Measurements from ENCODE around the gene SMARCD1.

Gene SMARCD1

GRCh38 chr12:50057896-50058670 is 27.1 kb upstream of the SMARCD1 start:
- no peak for DNase-seq

- DNase-seq = no peak
Observed at GRCh38 chr12:50058743-50059312, 26.3 kb upstream of the SMARCD1 start.

DNA sequence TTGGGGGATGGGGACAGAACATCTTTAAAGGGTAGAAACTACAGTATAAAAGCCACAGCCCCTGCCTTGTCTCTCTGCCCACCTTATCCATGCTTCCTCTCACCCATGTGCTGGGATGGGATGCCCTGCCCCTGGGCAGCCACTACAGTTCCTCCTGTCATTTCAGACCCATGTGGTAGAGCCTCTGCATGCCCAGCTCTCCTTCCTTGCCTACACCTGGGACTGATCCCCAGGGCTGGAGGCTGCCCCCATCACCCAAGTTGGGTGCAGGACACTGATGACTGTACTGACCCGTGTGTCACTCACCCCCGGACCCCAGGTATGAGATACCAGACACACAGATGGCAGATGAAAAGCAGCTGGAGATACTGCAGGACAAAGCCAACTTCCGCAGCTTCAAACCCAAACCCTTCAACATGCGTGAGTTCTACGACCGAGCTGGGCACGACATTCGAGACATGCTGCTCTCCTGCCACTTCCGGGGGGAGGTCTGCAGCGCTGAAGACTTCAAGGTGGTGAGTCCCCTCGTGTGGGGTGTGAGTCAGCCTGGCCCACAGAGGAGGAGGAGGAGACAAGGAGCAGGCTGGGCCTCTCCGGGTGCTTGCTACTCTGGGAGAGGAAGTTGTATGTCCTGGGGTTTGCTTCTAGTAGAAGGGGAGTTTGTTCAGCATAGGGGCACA is 25.6 kb upstream of the SMARCD1 start:
- peak; percentile 21 for DNase-seq

- no peak for DNase-seq
Observed at GRCh38 chr12:50060120-50060468, 25.0 kb upstream of the SMARCD1 start.

GRCh38 chr12:50061171-50061570 is 24.0 kb upstream of the SMARCD1 start:
- DNase-seq = no peak

DNA sequence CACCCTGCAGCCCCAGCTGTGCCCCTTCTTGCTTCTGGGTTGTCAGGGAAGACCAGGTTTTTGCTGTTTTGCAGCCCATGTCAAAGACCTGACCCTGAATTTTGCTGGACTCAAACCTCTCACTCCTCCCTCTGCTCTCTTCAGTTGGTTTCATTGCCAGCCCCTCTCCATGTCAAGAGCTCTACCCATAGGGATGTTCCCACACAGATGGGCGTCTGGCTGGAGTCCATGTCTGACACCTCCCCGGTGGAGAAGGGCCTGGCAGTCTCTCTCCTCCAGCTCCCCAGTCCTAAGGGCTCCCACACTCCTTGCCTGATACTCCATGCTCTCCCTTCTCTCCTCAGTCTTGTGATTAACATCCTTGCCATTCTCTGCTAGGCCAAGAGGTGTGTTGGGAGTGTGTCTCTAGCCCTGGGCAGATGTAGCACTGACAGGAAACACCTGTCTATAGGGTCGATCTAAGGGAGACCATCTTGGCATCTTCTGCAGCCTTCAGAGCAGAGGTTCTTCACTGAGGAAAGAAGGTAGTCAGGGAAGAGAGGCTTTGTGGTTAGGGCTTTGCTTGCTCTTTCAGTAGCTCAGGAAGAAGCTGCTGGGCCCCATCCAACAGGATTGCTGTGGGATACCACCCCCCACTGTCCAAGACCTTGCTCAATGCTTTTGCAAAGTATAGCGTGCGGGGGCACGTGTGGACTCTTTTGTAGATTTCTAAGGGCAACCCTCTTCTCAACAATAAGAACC is 23.0 kb upstream of the SMARCD1 start:
- no peak for DNase-seq

- no peak for DNase-seq
Observed at GRCh38 chr12:50062728-50063460, 22.2 kb upstream of the SMARCD1 start.

GRCh38 chr12:50065726-50066310 is 19.3 kb upstream of the SMARCD1 start:
- peak; percentile 58 for DNase-seq

DNA sequence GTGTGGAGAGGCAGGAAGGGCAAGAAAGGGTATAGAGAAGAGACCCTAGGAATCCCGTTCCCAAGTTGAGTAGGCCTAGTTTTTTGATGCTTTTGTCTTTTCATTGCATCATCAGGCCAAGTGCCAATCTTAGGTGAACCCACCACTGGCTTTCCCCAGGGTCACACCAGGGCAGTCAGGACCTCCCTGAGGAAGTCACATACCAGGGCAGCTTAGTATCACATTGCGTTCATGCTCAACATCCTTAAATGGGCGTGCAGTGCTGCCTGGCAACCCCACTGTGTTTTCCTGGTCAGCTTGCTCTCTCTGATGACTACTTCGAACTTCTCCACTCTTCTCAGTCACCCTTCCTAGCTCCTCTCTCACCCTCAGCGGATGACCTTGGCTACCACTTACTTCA is 18.7 kb upstream of the SMARCD1 start:
- peak; percentile 95 for DNase-seq

DNA sequence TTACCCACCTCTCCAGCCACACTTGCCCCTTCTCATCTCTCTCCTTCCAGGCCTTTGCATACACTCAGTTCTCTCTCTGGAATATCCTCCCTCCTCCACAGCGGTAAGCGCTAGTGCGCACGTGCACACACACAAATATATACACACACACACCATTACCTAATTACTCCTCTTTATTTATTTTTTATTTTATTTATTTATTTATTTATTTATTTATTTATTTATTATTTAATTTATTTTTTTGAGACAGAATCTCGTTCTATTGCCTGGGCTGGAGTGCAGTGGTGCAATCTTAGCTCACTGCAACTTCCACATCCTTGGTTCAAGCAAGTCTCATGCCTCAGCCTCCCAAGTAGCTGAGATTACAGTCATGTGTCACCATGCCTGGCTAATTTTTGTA is 16.1 kb upstream of the SMARCD1 start:
- no peak for DNase-seq

DNA sequence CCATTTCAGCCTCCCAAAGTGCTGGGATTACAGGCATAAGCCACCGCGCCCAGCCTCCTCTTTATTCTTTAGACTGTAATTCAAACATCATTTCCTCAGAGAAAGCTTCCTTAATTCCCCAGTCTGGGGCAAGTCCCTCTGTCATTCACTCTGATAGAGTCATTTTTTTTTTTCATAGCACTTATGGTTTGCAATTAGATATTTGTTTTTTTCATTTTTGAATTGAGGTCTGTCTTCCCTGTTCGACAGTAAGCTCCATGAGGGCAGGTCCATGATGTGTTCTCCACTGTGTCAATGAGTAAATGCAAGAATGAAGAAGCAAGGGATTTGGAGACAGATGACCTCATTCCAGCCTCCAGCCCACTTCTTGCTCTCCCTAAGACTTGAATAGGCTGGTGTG is 15.6 kb upstream of the SMARCD1 start:
- DNase-seq = no peak

- peak; percentile 70 for DNase-seq
Observed at GRCh38 chr12:50070314-50071060, 14.7 kb upstream of the SMARCD1 start.

GRCh38 chr12:50072198-50072907 is 12.8 kb upstream of the SMARCD1 start:
- DNase-seq = no peak

- no peak for DNase-seq
Observed at GRCh38 chr12:50073206-50073605, 11.9 kb upstream of the SMARCD1 start.

DNA sequence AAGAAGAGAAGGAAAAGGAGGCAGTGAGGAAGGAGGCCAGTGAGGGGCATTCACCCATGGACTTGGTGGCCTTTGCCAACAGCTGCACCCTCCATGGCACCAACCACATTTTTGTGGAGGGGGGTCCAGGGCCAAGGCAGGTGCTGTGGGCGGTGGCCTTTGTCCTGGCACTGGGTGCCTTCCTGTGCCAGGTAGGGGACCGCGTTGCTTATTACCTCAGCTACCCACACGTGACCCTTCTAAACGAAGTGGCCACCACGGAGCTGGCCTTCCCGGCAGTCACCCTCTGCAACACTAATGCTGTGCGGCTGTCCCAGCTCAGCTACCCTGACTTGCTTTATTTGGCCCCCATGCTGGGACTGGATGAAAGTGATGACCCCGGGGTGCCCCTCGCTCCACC is 11.4 kb upstream of the SMARCD1 start:
- DNase-seq = no peak

GRCh38 chr12:50074936-50075807 is 10.0 kb upstream of the SMARCD1 start:
- peak; percentile 75 for DNase-seq

- DNase-seq = no peak
Observed at GRCh38 chr12:50075808-50076170, 9.4 kb upstream of the SMARCD1 start.

DNA sequence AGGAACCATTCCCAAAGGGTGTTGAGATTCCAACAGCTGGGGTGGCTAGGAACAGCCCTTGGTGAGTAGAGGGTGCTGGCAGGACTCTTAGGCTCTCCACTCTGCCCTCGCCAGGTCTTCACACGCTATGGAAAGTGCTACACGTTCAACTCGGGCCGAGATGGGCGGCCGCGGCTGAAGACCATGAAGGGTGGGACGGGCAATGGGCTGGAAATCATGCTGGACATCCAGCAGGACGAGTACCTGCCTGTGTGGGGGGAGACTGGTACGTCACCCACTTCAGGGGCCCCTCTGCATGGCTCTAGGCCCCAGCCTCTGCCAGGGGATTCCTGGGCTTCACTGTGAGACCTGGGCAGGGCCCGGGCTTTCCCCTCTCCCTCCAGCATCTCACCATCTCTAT is 8.0 kb upstream of the SMARCD1 start:
- DNase-seq = no peak

DNA sequence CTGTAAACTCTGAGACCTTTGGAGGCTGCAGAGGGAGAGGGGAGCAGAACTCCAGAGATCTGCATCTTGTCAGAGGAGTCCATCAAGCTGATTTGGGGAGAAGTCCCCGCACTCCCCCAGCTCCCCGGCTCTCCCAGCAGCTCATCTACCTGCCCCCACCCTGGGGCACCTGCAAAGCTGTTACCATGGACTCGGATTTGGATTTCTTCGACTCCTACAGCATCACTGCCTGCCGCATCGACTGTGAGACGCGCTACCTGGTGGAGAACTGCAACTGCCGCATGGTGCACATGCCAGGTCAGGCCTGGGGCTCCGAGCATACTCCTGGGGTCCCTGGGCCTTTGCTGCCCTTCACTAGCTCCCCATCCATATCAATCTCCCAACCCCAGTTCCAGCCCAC is 6.9 kb upstream of the SMARCD1 start:
- no peak for DNase-seq

GRCh38 chr12:50079771-50080170 is 5.4 kb upstream of the SMARCD1 start:
- DNase-seq = no peak
